HEK293 (cell line): ENCODE data around the gene USP24.
A peak's percentile ranks its signal among the peaks of the same experiment; 100 is the strongest.

Experiments
- IKZF3 ChIP-seq: fragments of 450-650 bp; IDR thresholded peaks from 2 replicates; pipeline ENCODE4 v1.5.0; 2018; ENCODE audit warnings: missing biosample characterization, mild to moderate bottlenecking, missing genetic modification characterization, moderate library complexity
- ZBTB1 ChIP-seq: fragments of 450-650 bp; formaldehyde crosslinking; IDR thresholded peaks from 2 replicates; pipeline ENCODE4 v1.5.1; 2016; ENCODE audit warnings: missing biosample characterization, missing genetic modification characterization
- ZBTB17 ChIP-seq: fragments of 450-650 bp; formaldehyde crosslinking; IDR thresholded peaks from 2 replicates; pipeline ENCODE4 v1.5.1; 2016; ENCODE audit warnings: missing biosample characterization, missing genetic modification characterization
- ZBTB21 ChIP-seq: fragments of 450-650 bp; formaldehyde crosslinking; IDR thresholded peaks from 2 replicates; pipeline ENCODE4 v1.5.1; 2017; ENCODE audit warnings: missing biosample characterization, missing genetic modification characterization
- ZEB2 ChIP-seq: fragments of 450-650 bp; formaldehyde crosslinking; IDR thresholded peaks from 2 replicates; pipeline ENCODE4 v1.5.1; 2016; ENCODE audit warnings: missing biosample characterization, missing genetic modification characterization
- ZNF121 ChIP-seq: fragments of 450-650 bp; formaldehyde crosslinking; IDR thresholded peaks from 2 replicates; pipeline ENCODE4 v1.5.1; 2016; ENCODE audit warnings: missing biosample characterization, missing genetic modification characterization
- ZNF146 ChIP-seq: fragments of 450-650 bp; formaldehyde crosslinking; IDR thresholded peaks from 2 replicates; pipeline ENCODE4 v1.5.1; 2016; ENCODE audit warnings: missing biosample characterization, missing genetic modification characterization
- ZNF366 ChIP-seq: fragments of 450-650 bp; formaldehyde crosslinking; conservative IDR thresholded peaks from 2 replicates; pipeline ENCODE4 v1.5.1; 2016; ENCODE audit warnings: missing biosample characterization, missing genetic modification characterization
- ZNF473 ChIP-seq: fragments of 450-650 bp; formaldehyde crosslinking; IDR thresholded peaks from 2 replicates; pipeline ENCODE4 v1.5.1; 2017; ENCODE audit warnings: missing biosample characterization, missing genetic modification characterization
- ZNF558 ChIP-seq: fragments of 450-650 bp; formaldehyde crosslinking; IDR thresholded peaks from 2 replicates; pipeline ENCODE4 v1.5.1; 2016; ENCODE audit warnings: missing biosample characterization, missing genetic modification characterization
- ZNF561 ChIP-seq: fragments of 450-650 bp; IDR thresholded peaks from 2 replicates; pipeline ENCODE4 v1.5.1; 2018; ENCODE audit warnings: missing biosample characterization, missing genetic modification characterization, borderline replicate concordance
- ZNF629 ChIP-seq: fragments of 450-650 bp; formaldehyde crosslinking; IDR thresholded peaks from 2 replicates; pipeline ENCODE4 v1.5.1; 2017; ENCODE audit warnings: missing biosample characterization, missing genetic modification characterization
- ZNF654 ChIP-seq: fragments of 450-650 bp; formaldehyde crosslinking; IDR thresholded peaks from 2 replicates; pipeline ENCODE4 v1.5.1; 2016; ENCODE audit warnings: low read depth, missing biosample characterization, missing genetic modification characterization
- ZNF660 ChIP-seq: fragments of 450-650 bp; IDR thresholded peaks from 2 replicates; pipeline ENCODE4 v1.5.1; 2018; ENCODE audit warnings: missing biosample characterization, mild to moderate bottlenecking, missing genetic modification characterization
- ZNF830 ChIP-seq: fragments of 450-650 bp; IDR thresholded peaks from 2 replicates; pipeline ENCODE4 v1.5.0; 2018; ENCODE audit warnings: missing biosample characterization, missing genetic modification characterization, low read depth, mild to moderate bottlenecking, moderate library complexity
- ZSCAN16 ChIP-seq: fragments of 450-650 bp; formaldehyde crosslinking; IDR thresholded peaks from 2 replicates; pipeline ENCODE4 v1.5.1; 2016; ENCODE audit warnings: missing biosample characterization, missing genetic modification characterization
- ZSCAN30 ChIP-seq: fragments of 450-650 bp; IDR thresholded peaks from 2 replicates; pipeline ENCODE4 v1.5.1; 2018; ENCODE audit warnings: missing biosample characterization, mild to moderate bottlenecking, missing genetic modification characterization, moderate library complexity
- TF ChIP-seq, protein P1 (sequence below): fragments of 450-650 bp; formaldehyde crosslinking; IDR thresholded peaks from 2 replicates; pipeline ENCODE4 v1.5.1; 2016; ENCODE audit warnings: missing biosample characterization, missing genetic modification characterization
- TF ChIP-seq, protein P2 (sequence below): fragments of 450-650 bp; formaldehyde crosslinking; IDR thresholded peaks from 2 replicates; pipeline ENCODE4 v1.5.1; 2016; ENCODE audit warnings: missing biosample characterization, missing genetic modification characterization
- TF ChIP-seq, protein P3 (sequence below): fragments of 450-650 bp; formaldehyde crosslinking; IDR thresholded peaks from 2 replicates; pipeline ENCODE4 v1.5.1; 2017; ENCODE audit warnings: missing biosample characterization, missing genetic modification characterization
- TF ChIP-seq, protein P4 (sequence below): fragments of 450-650 bp; formaldehyde crosslinking; IDR thresholded peaks from 2 replicates; pipeline ENCODE4 v1.5.1; 2016; ENCODE audit warnings: missing biosample characterization, missing genetic modification characterization

The USP24 gene

DNA sequence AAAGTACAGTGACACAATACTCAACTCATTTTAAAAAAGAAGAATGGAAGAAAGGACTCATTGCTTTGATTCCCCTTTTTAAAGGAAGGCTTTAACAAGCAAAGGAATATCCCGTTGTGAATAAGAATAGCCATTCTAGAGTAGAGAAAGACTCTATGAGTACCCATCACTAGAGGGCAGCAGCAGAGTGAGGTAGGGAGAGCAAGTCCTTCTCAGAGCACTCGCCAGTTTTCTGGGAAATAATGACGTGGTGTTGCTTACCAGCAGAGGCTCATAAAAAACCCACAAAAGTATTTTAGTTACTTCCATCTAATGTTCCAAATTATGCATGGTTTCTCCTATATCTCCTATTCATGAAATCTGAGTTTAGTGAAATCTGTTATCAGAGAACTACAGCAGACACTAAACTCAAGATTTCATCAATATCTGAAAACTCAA is 74.6 kb downstream of the USP24 start (continued):
- TF ChIP-seq, protein P1, sequence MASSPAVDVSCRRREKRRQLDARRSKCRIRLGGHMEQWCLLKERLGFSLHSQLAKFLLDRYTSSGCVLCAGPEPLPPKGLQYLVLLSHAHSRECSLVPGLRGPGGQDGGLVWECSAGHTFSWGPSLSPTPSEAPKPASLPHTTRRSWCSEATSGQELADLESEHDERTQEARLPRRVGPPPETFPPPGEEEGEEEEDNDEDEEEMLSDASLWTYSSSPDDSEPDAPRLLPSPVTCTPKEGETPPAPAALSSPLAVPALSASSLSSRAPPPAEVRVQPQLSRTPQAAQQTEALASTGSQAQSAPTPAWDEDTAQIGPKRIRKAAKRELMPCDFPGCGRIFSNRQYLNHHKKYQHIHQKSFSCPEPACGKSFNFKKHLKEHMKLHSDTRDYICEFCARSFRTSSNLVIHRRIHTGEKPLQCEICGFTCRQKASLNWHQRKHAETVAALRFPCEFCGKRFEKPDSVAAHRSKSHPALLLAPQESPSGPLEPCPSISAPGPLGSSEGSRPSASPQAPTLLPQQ = peak; percentile 46; the same call in 1 of the 2 replicates
- TF ChIP-seq ZSCAN16 = no peak
- peak; percentile 42; the same call in 1 of the 2 replicates for TF ChIP-seq ZSCAN30 (tag by site-specific recombination)
- TF ChIP-seq ZNF561 (tag by site-specific recombination) = peak; percentile 67; the same call in 1 of the 2 replicates
- peak; percentile 86 for TF ChIP-seq ZNF660 (tag by site-specific recombination)
- TF ChIP-seq IKZF3 (tag by site-specific recombination) = peak; percentile 58
- TF ChIP-seq, protein P2, sequence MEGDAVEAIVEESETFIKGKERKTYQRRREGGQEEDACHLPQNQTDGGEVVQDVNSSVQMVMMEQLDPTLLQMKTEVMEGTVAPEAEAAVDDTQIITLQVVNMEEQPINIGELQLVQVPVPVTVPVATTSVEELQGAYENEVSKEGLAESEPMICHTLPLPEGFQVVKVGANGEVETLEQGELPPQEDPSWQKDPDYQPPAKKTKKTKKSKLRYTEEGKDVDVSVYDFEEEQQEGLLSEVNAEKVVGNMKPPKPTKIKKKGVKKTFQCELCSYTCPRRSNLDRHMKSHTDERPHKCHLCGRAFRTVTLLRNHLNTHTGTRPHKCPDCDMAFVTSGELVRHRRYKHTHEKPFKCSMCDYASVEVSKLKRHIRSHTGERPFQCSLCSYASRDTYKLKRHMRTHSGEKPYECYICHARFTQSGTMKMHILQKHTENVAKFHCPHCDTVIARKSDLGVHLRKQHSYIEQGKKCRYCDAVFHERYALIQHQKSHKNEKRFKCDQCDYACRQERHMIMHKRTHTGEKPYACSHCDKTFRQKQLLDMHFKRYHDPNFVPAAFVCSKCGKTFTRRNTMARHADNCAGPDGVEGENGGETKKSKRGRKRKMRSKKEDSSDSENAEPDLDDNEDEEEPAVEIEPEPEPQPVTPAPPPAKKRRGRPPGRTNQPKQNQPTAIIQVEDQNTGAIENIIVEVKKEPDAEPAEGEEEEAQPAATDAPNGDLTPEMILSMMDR (tag by site-specific recombination) = peak; percentile 43; the same call in 1 of the 2 replicates
- 0 out of 2 replicates have a peak, but pooled peaks have one; percentile 4 for TF ChIP-seq ZNF146 (tag by site-specific recombination)
- no peak for TF ChIP-seq ZNF558 (tag by site-specific recombination)
- TF ChIP-seq, protein P3, sequence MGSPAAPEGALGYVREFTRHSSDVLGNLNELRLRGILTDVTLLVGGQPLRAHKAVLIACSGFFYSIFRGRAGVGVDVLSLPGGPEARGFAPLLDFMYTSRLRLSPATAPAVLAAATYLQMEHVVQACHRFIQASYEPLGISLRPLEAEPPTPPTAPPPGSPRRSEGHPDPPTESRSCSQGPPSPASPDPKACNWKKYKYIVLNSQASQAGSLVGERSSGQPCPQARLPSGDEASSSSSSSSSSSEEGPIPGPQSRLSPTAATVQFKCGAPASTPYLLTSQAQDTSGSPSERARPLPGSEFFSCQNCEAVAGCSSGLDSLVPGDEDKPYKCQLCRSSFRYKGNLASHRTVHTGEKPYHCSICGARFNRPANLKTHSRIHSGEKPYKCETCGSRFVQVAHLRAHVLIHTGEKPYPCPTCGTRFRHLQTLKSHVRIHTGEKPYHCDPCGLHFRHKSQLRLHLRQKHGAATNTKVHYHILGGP (tag by site-specific recombination) = no peak
- TF ChIP-seq, protein P4, sequence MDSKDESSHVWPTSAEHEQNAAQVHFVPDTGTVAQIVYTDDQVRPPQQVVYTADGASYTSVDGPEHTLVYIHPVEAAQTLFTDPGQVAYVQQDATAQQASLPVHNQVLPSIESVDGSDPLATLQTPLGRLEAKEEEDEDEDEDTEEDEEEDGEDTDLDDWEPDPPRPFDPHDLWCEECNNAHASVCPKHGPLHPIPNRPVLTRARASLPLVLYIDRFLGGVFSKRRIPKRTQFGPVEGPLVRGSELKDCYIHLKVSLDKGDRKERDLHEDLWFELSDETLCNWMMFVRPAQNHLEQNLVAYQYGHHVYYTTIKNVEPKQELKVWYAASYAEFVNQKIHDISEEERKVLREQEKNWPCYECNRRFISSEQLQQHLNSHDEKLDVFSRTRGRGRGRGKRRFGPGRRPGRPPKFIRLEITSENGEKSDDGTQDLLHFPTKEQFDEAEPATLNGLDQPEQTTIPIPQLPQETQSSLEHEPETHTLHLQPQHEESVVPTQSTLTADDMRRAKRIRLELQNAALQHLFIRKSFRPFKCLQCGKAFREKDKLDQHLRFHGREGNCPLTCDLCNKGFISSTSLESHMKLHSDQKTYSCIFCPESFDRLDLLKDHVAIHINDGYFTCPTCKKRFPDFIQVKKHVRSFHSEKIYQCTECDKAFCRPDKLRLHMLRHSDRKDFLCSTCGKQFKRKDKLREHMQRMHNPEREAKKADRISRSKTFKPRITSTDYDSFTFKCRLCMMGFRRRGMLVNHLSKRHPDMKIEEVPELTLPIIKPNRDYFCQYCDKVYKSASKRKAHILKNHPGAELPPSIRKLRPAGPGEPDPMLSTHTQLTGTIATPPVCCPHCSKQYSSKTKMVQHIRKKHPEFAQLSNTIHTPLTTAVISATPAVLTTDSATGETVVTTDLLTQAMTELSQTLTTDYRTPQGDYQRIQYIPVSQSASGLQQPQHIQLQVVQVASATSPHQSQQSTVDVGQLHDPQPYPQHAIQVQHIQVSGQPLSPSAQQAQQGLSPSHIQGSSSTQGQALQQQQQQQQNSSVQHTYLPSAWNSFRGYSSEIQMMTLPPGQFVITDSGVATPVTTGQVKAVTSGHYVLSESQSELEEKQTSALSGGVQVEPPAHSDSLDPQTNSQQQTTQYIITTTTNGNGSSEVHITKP (tag by site-specific recombination) = peak; percentile 53; the same call in 1 of the 2 replicates
- peak; percentile 92 for TF ChIP-seq ZNF654 (tag by site-specific recombination)
- no peak for TF ChIP-seq ZNF121 (tag by site-specific recombination)
- peak; percentile 48 for TF ChIP-seq ZNF366
- no peak for TF ChIP-seq ZNF830
- TF ChIP-seq ZNF473 (tag by site-specific recombination) = no peak
- 0 out of 2 replicates have a peak, but pooled peaks have one; percentile 34 for TF ChIP-seq ZBTB17 (tag by site-specific recombination)
- TF ChIP-seq ZEB2 (tag by site-specific recombination) = 0 out of 2 replicates have a peak, but pooled peaks have one; percentile 28
- TF ChIP-seq ZNF629 = peak; percentile 76
- peak; percentile 52 for TF ChIP-seq ZBTB21 (tag by site-specific recombination)
- no peak for TF ChIP-seq ZBTB1 (tag by site-specific recombination)
- TF ChIP-seq, all 188 proteins: peak for 17
